Urinary bladder (tissue), 4 donors: Measurements from ENCODE around the gene TSPAN4. TPM values are rescaled to one million over a fixed set of nuclear protein-coding genes. Genes with fewer than 3 reads are reported as not detected.

Experiments
- DNase-seq: peaks from one replicate; pipeline ENCODE4 v3.0.0-alpha.2; 2015; ENCODE audit errors: extremely low spot score
- H3K27ac ChIP-seq: one replicate; pipeline ENCODE4 v1.5.1; 2013; ENCODE audit warnings: low read depth, mild to moderate bottlenecking, moderate library complexity
- H3K36me3 ChIP-seq: one replicate; pipeline ENCODE4 v1.6.1; 2013; ENCODE audit warnings: mild to moderate bottlenecking, moderate library complexity; ENCODE audit not compliant: insufficient read depth
- H3K4me1 ChIP-seq: one replicate; pipeline ENCODE4 v1.6.1; 2013; ENCODE audit warnings: mild to moderate bottlenecking, moderate library complexity; ENCODE audit not compliant: insufficient read depth
- H3K4me3 ChIP-seq: one replicate; pipeline ENCODE4 v1.5.1; 2013; ENCODE audit warnings: low read depth, low read length
- WGBS: extraction: QIAGEN DNeasy Blood & Tissue Kit; methylation state at CpG from one replicate; pipeline ENCODE4 v1.1.7; 2013; 5-methylcytosine and 5-hydroxymethylcytosine counted together
- polyA plus RNA-seq: library from polyadenylated mRNA; stranded (reverse); fragments of 200-250 nt; gene quantifications from one replicate; pipeline ENCODE4 v1.2.3, GENCODE V29; 2013
- total RNA-seq: library from RNA; depleted of rRNA; stranded (reverse); fragments of >200 nt; gene quantifications from one replicate; pipeline ENCODE4 v1.2.3, GENCODE V29; 2014
- donor health status: healthy with polysubstance abuse.
- donor health status: healthy.

TSPAN4 gene
- total and polyA plus RNA-seq, 2 donors: 39.4 to 144 TPM

GRCh38 chr11:831961-832528 is 10.6 kb upstream of the TSPAN4 start:
- Histone ChIP-seq H3K4me3 (peak overlapping the region; percentile 67), H3K4me1 (peaks cover 2% of the 10 kb centered on the region), H3K36me3 (no peaks in the 10 kb centered on the region), H3K27ac (no peak overlapping the region)
- WGBS: 72% methylated on average over 23 of the region's 23 CpGs
- DNase-seq: no peak

GRCh38 chr11:832529-833113 is 10.0 kb upstream of the TSPAN4 start, which contains the start of gene CD151:
Gene CD151 (plus strand): TSS chr11:832952. CDS start chr11:836070, 3,118 bp downstream.
- DNase-seq: no peak
- Histone ChIP-seq H3K27ac (peak within 1 kb of the TSS; percentile 60), H3K36me3 (no peaks in the 10 kb centered on the region), H3K4me1 (peaks cover 2% of the 10 kb centered on the region), H3K4me3 (peak within 1 kb of the TSS; percentile 67)
- 3% methylated on average over 62 of the region's 67 CpGs for WGBS

GRCh38 chr11:833114-833791 is 9.4 kb upstream of the TSPAN4 start:
- peaks cover 2% of the 10 kb centered on the region for H3K4me1 ChIP-seq
- peak overlapping the region; percentile 60 for H3K27ac ChIP-seq
- H3K36me3 ChIP-seq: no peaks in the 10 kb centered on the region
- 1% methylated on average over 55 of the region's 55 CpGs for WGBS
- DNase-seq: no peak
- H3K4me3 ChIP-seq: peak overlapping the region; percentile 67

GRCh38 chr11:833849-834311 is 8.8 kb upstream of the TSPAN4 start:
- no peak for DNase-seq
- Histone ChIP-seq H3K27ac (peak overlapping the region; percentile 60), H3K4me1 (peaks cover 2% of the 10 kb centered on the region), H3K36me3 (no peaks in the 10 kb centered on the region), H3K4me3 (peak overlapping the region; percentile 67)
- WGBS: 51% methylated on average over 9 of the region's 9 CpGs

GRCh38 chr11:834371-835316 is 8.0 kb upstream of the TSPAN4 start:
- peaks cover under 1% of the 10 kb centered on the region for H3K4me1 ChIP-seq
- no peak for DNase-seq
- H3K36me3 ChIP-seq: no peaks in the 10 kb centered on the region
- WGBS: 42% methylated on average over 31 of the region's 31 CpGs
- no peak overlapping the region for H3K4me3 ChIP-seq
- peak overlapping the region; percentile 46 for H3K27ac ChIP-seq

- Histone ChIP-seq H3K27ac (no peak overlapping the region), H3K4me1 (no peaks in the 10 kb centered on the region), H3K4me3 (no peak overlapping the region), H3K36me3 (no peaks in the 10 kb centered on the region)
- DNase-seq: no peak
- WGBS: 93% methylated on average over 14 of the region's 14 CpGs
Measured at GRCh38 chr11:836274-836673, 6.4 kb upstream of the TSPAN4 start.

- Histone ChIP-seq H3K4me3 (no peak overlapping the region), H3K4me1 (no peaks in the 10 kb centered on the region), H3K27ac (no peak overlapping the region), H3K36me3 (no peaks in the 10 kb centered on the region)
- whole genome bisulfite sequencing: 88% methylated on average over 9 of the region's 9 CpGs
- DNase-seq: no peak
Measured at GRCh38 chr11:836700-837099, 6.0 kb upstream of the TSPAN4 start.

- no peak overlapping the region for H3K27ac ChIP-seq
- DNase-seq: no peak
- H3K4me3 ChIP-seq: no peak overlapping the region
- H3K4me1 ChIP-seq: no peaks in the 10 kb centered on the region
- H3K36me3 ChIP-seq: no peaks in the 10 kb centered on the region
- 84% methylated on average over 22 of the region's 22 CpGs for WGBS
Measured at GRCh38 chr11:837189-837989, 5.3 kb upstream of the TSPAN4 start.

- WGBS: 71% methylated on average over 8 of the region's 8 CpGs
- Histone ChIP-seq H3K4me1 (no peaks in the 10 kb centered on the region), H3K27ac (no peak overlapping the region)
Measured at GRCh38 chr11:837990-838307, 4.7 kb upstream of the TSPAN4 start.

GRCh38 chr11:838441-839279 is 4.0 kb upstream of the TSPAN4 start:
- Histone ChIP-seq H3K36me3 (no peaks in the 10 kb centered on the region), H3K27ac (no peak overlapping the region), H3K4me1 (no peaks in the 10 kb centered on the region), H3K4me3 (no peak overlapping the region)
- DNase-seq: no peak
- 41% methylated on average over 17 of the region's 17 CpGs for WGBS

More at GRCh38 chr11:837990-838307, 4.7 kb upstream of the TSPAN4 start:
- Histone ChIP-seq H3K4me3 (no peak overlapping the region), H3K36me3 (no peaks in the 10 kb centered on the region)
- no peak for DNase-seq

- 88% methylated on average over 5 of the region's 5 CpGs for WGBS
Measured at GRCh38 chr11:839280-839623, 3.4 kb upstream of the TSPAN4 start.

GRCh38 chr11:839875-840617 is 2.6 kb upstream of the TSPAN4 start:
- H3K36me3 ChIP-seq: no peaks in the 10 kb centered on the region
- H3K4me3 ChIP-seq: no peak overlapping the region
- H3K27ac ChIP-seq: no peak overlapping the region
- 73% methylated on average over 25 of the region's 25 CpGs for WGBS
- H3K4me1 ChIP-seq: no peaks in the 10 kb centered on the region
- no peak for DNase-seq

More at GRCh38 chr11:839280-839623, 3.4 kb upstream of the TSPAN4 start:
- H3K4me3 ChIP-seq: no peak overlapping the region
- no peak overlapping the region for H3K27ac ChIP-seq
- H3K4me1 ChIP-seq: no peaks in the 10 kb centered on the region
- no peaks in the 10 kb centered on the region for H3K36me3 ChIP-seq
- no peak for DNase-seq
